ENCODE measurements around the gene ZNF513. TPM values are rescaled to one million over a fixed set of nuclear protein-coding genes. Genes with fewer than 3 reads are reported as not detected.

Gene ZNF513
- polyA plus RNA-seq, 1 donor (not counting 4 experiments of a cell fraction or from before 2014, with no cell fraction given) = 8.9 TPM

GRCh38 chr2:27351802-27352598 is 28.5 kb downstream of the ZNF513 start:
- TF ChIP-seq, protein P1, sequence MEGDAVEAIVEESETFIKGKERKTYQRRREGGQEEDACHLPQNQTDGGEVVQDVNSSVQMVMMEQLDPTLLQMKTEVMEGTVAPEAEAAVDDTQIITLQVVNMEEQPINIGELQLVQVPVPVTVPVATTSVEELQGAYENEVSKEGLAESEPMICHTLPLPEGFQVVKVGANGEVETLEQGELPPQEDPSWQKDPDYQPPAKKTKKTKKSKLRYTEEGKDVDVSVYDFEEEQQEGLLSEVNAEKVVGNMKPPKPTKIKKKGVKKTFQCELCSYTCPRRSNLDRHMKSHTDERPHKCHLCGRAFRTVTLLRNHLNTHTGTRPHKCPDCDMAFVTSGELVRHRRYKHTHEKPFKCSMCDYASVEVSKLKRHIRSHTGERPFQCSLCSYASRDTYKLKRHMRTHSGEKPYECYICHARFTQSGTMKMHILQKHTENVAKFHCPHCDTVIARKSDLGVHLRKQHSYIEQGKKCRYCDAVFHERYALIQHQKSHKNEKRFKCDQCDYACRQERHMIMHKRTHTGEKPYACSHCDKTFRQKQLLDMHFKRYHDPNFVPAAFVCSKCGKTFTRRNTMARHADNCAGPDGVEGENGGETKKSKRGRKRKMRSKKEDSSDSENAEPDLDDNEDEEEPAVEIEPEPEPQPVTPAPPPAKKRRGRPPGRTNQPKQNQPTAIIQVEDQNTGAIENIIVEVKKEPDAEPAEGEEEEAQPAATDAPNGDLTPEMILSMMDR (optimal IDR thresholded peaks at IDR 0.05 in 1 of 3, IDR thresholded peaks at IDR 0.05 in 1 of 3, conservative IDR thresholded peaks at IDR 0.05 in 1 of 3; ENCODE audit: extremely low read depth in 1 of 3, insufficient read depth in 2 of 3, low read length in 3 of 3) = no peak
- TF ChIP-seq EZH2 (IDR thresholded peaks at IDR 0.05; ENCODE audit: low read length) = no peak
- Histone ChIP-seq H3K9me3 (ENCODE audit: control insufficient read depth, low read depth, low read length) (no peaks in the 10 kb centered on the region), H3K4me3 (ENCODE audit: control insufficient read depth in 2 of 3, extremely low read depth in 1 of 3, insufficient read depth in 2 of 3, low read depth in 1 of 3, low read length in 3 of 3) (no peak overlapping the region), H4K20me1 (ENCODE audit: control insufficient read depth, extremely low read depth, insufficient read depth, low read length) (no peaks in the 10 kb centered on the region), H3K79me2 (ENCODE audit: control insufficient read depth, insufficient read depth, low read length) (peaks cover 86% of the 10 kb centered on the region), H3K9me1 (ENCODE audit: control insufficient read depth, extremely low read depth, insufficient read depth, low read length) (no peaks in the 10 kb centered on the region), H3K27ac (ENCODE audit: control insufficient read depth, insufficient read depth, low read length) (no peak overlapping the region), H3K36me3 (ENCODE audit: control insufficient read depth in 2 of 2, extremely low read depth in 1 of 2, insufficient read depth in 2 of 2, low read length in 2 of 2) (peaks cover 0 to 5% of the 10 kb centered on the region in 2 experiments), H3K4me1 (ENCODE audit: control insufficient read depth, extremely low read depth, insufficient read depth, low read length) (peaks cover 12% of the 10 kb centered on the region), H2AFZ (ENCODE audit: control insufficient read depth, low read length) (no peak overlapping the region), H3K27me3 (ENCODE audit: control insufficient read depth, extremely low read depth, insufficient read depth, low read length) (no peaks in the 10 kb centered on the region), H3K4me2 (ENCODE audit: control insufficient read depth, extremely low read depth, insufficient read depth, low read depth, low read length) (no peak overlapping the region), H3K9ac (ENCODE audit: control insufficient read depth, extremely low read depth, insufficient read depth, low read length) (no peak overlapping the region)
- FAIRE-seq (no peak), DNase-seq (ENCODE audit: low read depth, low spot score) (no peak)
- dilution Hi-C loops (cut with MboI; ENCODE audit: extremely low pct_ligation_motif_present, low sequenced_read_pairs) = no loop called here

- no peak overlapping the region for H3K27ac ChIP-seq (ENCODE audit: control insufficient read depth, insufficient read depth, low read length)
- no peaks in the 10 kb centered on the region for H3K9me3 ChIP-seq (ENCODE audit: control insufficient read depth, low read depth, low read length)
- DNase-seq (ENCODE audit: low read depth, low spot score) = no peak
- H3K4me1 ChIP-seq (ENCODE audit: control insufficient read depth, extremely low read depth, insufficient read depth, low read length) = peaks cover 6% of the 10 kb centered on the region
- no peak overlapping the region for H3K4me3 ChIP-seq (ENCODE audit: control insufficient read depth in 2 of 3, extremely low read depth in 1 of 3, insufficient read depth in 2 of 3, low read depth in 1 of 3, low read length in 3 of 3)
- no peak for FAIRE-seq
- peaks cover 91% of the 10 kb centered on the region for H3K79me2 ChIP-seq (ENCODE audit: control insufficient read depth, insufficient read depth, low read length)
- no peaks in the 10 kb centered on the region for H3K27me3 ChIP-seq (ENCODE audit: control insufficient read depth, extremely low read depth, insufficient read depth, low read length)
- H3K4me2 ChIP-seq (ENCODE audit: control insufficient read depth, extremely low read depth, insufficient read depth, low read depth, low read length) = no peak overlapping the region
- TF ChIP-seq, protein P1 (optimal IDR thresholded peaks at IDR 0.05 in 1 of 3, IDR thresholded peaks at IDR 0.05 in 1 of 3, conservative IDR thresholded peaks at IDR 0.05 in 1 of 3; ENCODE audit: extremely low read depth in 1 of 3, insufficient read depth in 2 of 3, low read length in 3 of 3) = no peak
- TF ChIP-seq EZH2 (IDR thresholded peaks at IDR 0.05; ENCODE audit: low read length) = no peak
- H4K20me1 ChIP-seq (ENCODE audit: control insufficient read depth, extremely low read depth, insufficient read depth, low read length) = no peaks in the 10 kb centered on the region
- no peaks in the 10 kb centered on the region for H3K9me1 ChIP-seq (ENCODE audit: control insufficient read depth, extremely low read depth, insufficient read depth, low read length)
- dilution Hi-C loops (cut with MboI; ENCODE audit: extremely low pct_ligation_motif_present, low sequenced_read_pairs) = no loop called here
- no peak overlapping the region for H2AFZ ChIP-seq (ENCODE audit: control insufficient read depth, low read length)
- H3K9ac ChIP-seq (ENCODE audit: control insufficient read depth, extremely low read depth, insufficient read depth, low read length) = no peak overlapping the region
- peaks cover 0 to 5% of the 10 kb centered on the region in 2 experiments for H3K36me3 ChIP-seq (ENCODE audit: control insufficient read depth in 2 of 2, extremely low read depth in 1 of 2, insufficient read depth in 2 of 2, low read length in 2 of 2)
Measured at GRCh38 chr2:27350106-27350693, 30.3 kb downstream of the ZNF513 start.

Measured in keratinocyte (primary cell).